ENCODE data around the gene SEC63. TPM values are rescaled to one million over a fixed set of nuclear protein-coding genes. Genes with fewer than 3 reads are reported as not detected.

The SEC63 gene

DNA sequence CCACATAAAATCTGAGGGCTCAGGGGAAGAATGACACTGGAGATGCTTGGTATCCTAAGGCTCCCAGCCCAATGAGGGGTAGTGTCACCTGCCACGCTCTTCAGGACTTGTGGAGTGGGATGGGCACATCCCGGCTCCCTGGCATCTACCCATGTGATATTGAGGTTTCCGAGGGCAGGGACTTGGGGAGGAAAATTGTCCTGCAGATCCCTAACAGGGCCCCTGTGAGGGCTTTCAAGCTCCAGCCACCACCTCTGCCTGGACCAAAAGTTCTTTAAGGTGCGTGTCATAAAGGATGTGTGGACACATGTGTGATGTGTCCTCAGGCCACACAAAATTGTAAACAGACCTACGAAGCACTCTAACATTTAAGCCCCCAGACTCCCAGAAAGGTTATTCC, 136.4 kb downstream of the SEC63 start:
- H3K9ac ChIP-seq (ENCODE audit: low read depth, low read length), result no peak overlapping the region
- H3K4me2 ChIP-seq (ENCODE audit: low read length), result no peak overlapping the region
- peaks cover 8% of the 10 kb centered on the region for H3K4me1 ChIP-seq (ENCODE audit: control insufficient read depth, insufficient read depth, low read length)
- no peak overlapping the region for H3K4me3 ChIP-seq (ENCODE audit: low read length)
- peaks cover 50% of the 10 kb centered on the region for H3K27me3 ChIP-seq (ENCODE audit: control insufficient read depth, insufficient read depth, low read length)
- no peaks in the 10 kb centered on the region for H3K36me3 ChIP-seq (ENCODE audit: insufficient read depth, low read length)
- no peaks in the 10 kb centered on the region for H3K9me3 ChIP-seq (replicated peaks; ENCODE audit: low read length)

- no peaks in the 10 kb centered on the region for H3K36me3 ChIP-seq (ENCODE audit: insufficient read depth, low read length)
- H3K9ac ChIP-seq (ENCODE audit: low read depth, low read length), result no peak overlapping the region
- peak overlapping the region; percentile 73 for H3K4me2 ChIP-seq (ENCODE audit: low read length)
- peaks cover 50% of the 10 kb centered on the region for H3K27me3 ChIP-seq (ENCODE audit: control insufficient read depth, insufficient read depth, low read length)
- peaks cover 8% of the 10 kb centered on the region for H3K4me1 ChIP-seq (ENCODE audit: control insufficient read depth, insufficient read depth, low read length)
- H3K4me3 ChIP-seq (ENCODE audit: low read length), result peak overlapping the region; percentile 59
- no peaks in the 10 kb centered on the region for H3K9me3 ChIP-seq (replicated peaks; ENCODE audit: low read length)
These were observed 137.4 kb downstream of the SEC63 start for GRCh38 chr6:107820338-107821261.

DNA sequence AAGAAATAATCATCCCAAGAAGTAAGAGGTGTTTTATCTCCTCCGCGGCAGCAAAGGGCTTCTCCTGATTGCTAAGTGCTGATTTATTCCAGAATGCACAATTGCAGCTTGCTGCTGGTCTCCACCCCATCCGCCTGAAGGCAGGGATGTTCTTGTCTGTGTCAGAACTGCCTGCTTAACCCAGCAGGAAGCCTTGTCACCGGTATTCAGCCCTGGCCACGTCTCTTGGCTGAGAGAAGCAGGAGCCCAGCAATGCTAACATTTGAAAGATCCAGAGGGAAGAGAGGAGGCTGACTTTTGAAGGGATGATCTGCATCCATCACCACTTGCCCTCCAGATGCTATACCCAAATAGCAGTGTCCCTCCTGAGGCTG, 138.1 kb downstream of the SEC63 start:
- Histone ChIP-seq H3K27me3 (ENCODE audit: control insufficient read depth, insufficient read depth, low read length) (peaks cover 54% of the 10 kb centered on the region), H3K9ac (ENCODE audit: low read depth, low read length) (no peak overlapping the region), H3K9me3 (replicated peaks; ENCODE audit: low read length) (no peaks in the 10 kb centered on the region), H3K36me3 (ENCODE audit: insufficient read depth, low read length) (no peaks in the 10 kb centered on the region), H3K4me2 (ENCODE audit: low read length) (no peak overlapping the region), H3K4me3 (ENCODE audit: low read length) (no peak overlapping the region), H3K4me1 (ENCODE audit: control insufficient read depth, insufficient read depth, low read length) (peaks cover 8% of the 10 kb centered on the region)

DNA sequence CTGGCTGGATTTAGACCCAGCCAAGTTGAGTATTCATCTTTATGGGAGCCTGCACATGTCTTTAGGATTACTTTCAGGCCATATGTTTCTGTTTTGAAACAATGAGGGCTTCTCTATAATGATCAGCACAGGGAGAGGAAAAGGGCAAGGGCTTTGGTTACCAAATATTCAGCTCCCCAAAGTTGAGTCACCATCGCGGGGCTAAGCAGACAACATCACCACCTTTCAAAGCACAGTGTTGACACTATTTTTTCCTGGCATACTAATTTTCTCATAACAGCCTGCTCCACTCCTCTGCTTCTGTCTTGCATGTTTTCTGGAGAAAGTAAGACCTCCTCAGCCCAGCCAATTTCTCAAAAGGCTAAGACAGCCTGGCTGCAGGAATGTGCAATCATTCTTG, 138.8 kb downstream of the SEC63 start:
- Histone ChIP-seq H3K9ac (ENCODE audit: low read depth, low read length) (no peak overlapping the region), H3K4me2 (ENCODE audit: low read length) (no peak overlapping the region), H3K9me3 (replicated peaks; ENCODE audit: low read length) (no peaks in the 10 kb centered on the region), H3K4me3 (ENCODE audit: low read length) (no peak overlapping the region), H3K36me3 (ENCODE audit: insufficient read depth, low read length) (no peaks in the 10 kb centered on the region), H3K4me1 (ENCODE audit: control insufficient read depth, insufficient read depth, low read length) (peaks cover 8% of the 10 kb centered on the region), H3K27me3 (ENCODE audit: control insufficient read depth, insufficient read depth, low read length) (peaks cover 49% of the 10 kb centered on the region)

DNA sequence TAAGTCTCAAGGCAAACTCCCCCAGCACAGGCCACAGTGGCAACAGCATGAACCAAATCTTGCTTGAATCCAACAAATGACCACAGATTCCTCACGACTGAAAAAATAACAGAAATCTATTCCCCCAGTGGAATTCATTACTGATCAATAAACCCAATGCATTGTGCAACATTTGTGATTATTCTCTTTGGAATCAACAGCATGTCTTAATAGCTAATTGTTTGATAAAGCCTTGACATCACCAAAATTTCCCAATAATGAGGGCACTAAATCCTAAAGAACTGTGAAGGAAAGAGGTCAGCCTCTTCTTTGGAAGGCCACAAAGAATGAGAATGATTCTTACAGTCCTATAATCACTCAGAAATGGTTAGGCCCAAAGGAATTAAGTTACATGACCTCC, 139.7 kb downstream of the SEC63 start:
- H3K9ac ChIP-seq (ENCODE audit: low read depth, low read length), result no peak overlapping the region
- H3K4me1 ChIP-seq (ENCODE audit: control insufficient read depth, insufficient read depth, low read length), result peaks cover 8% of the 10 kb centered on the region
- H3K9me3 ChIP-seq (replicated peaks; ENCODE audit: low read length), result no peaks in the 10 kb centered on the region
- H3K36me3 ChIP-seq (ENCODE audit: insufficient read depth, low read length), result no peaks in the 10 kb centered on the region
- H3K27me3 ChIP-seq (ENCODE audit: control insufficient read depth, insufficient read depth, low read length), result peaks cover 39% of the 10 kb centered on the region
- H3K4me3 ChIP-seq (ENCODE audit: low read length), result no peak overlapping the region
- H3K4me2 ChIP-seq (ENCODE audit: low read length), result no peak overlapping the region

DNA sequence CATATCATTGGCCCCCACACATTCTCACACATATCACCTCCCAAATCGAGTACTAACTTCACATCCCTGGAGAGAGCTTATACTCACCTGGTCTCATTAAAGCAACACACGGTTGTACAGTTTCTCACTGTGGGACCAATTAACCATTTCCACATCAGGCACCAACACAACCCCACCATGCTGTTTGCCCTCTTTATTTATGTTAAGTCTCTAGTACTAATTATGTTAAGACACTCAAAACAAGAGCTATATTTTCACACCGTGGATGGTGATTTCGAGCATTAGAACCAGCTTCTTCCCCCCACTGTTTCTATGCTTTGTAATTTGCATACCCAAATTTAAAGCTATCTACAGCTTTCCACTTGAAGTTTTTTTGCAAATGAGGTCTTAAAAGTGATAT, 140.2 kb downstream of the SEC63 start:
- Histone ChIP-seq H3K36me3 (ENCODE audit: insufficient read depth, low read length) (no peaks in the 10 kb centered on the region), H3K4me1 (ENCODE audit: control insufficient read depth, insufficient read depth, low read length) (peaks cover 8% of the 10 kb centered on the region), H3K27me3 (ENCODE audit: control insufficient read depth, insufficient read depth, low read length) (peaks cover 35% of the 10 kb centered on the region), H3K9me3 (replicated peaks; ENCODE audit: low read length) (no peaks in the 10 kb centered on the region), H3K4me3 (ENCODE audit: low read length) (no peak overlapping the region), H3K4me2 (ENCODE audit: low read length) (no peak overlapping the region), H3K9ac (ENCODE audit: low read depth, low read length) (no peak overlapping the region)

Small RNAs within 50 kb of the gene (small RNA-seq; reads per million reads assigned to genes)
- gene MTHFD2P3, result not detected
- 0.63 reads per million for gene RF00045
- gene RNU6-437P, result not detected

All from skeletal muscle satellite cell (primary cell).